Psoas muscle (tissue), 8 donors: ENCODE measurements around the gene EML3. TPM values are rescaled to one million over a fixed set of nuclear protein-coding genes. Genes with fewer than 3 reads are reported as not detected.

Source experiments
- ATAC-seq, 4 donors: fragments of 200-7000 bp; cut with Tn5 transposase; one replicate each; pipeline ENCODE4 v1.9.1; 2020; ENCODE audit warnings: moderate library complexity in 3 of 4, mild to moderate bottlenecking in 2 of 4
- DNase-seq, 2 donors: peaks; one replicate each; pipeline ENCODE4 v3.0.0-alpha.2; 2020
- H3K27ac ChIP-seq: fragments of 200-600 bp; one replicate; pipeline ENCODE4 v1.8.0; 2022
- H3K27me3 ChIP-seq, 3 donors: fragments of 200-600 bp in 1 of 3; one replicate each; pipeline versions ENCODE4 v1.6.1 to v1.8.0; 2013 to 2022; ENCODE audit warnings: low read length in 2 of 3, mild to moderate bottlenecking in 2 of 3, moderate library complexity in 1 of 3; ENCODE audit not compliant: insufficient read depth in 3 of 3
- H3K36me3 ChIP-seq, 2 donors: fragments of 200-600 bp in 1 of 2; one replicate each; pipeline versions ENCODE4 v1.6.1 to v1.8.0; 2013 to 2022; ENCODE audit warnings: low read depth in 1 of 2, mild to moderate bottlenecking in 1 of 2, moderate library complexity in 1 of 2; ENCODE audit not compliant: insufficient read depth in 1 of 2
- H3K4me1 ChIP-seq: fragments of 200-600 bp; one replicate; pipeline ENCODE4 v1.8.0; 2022
- H3K4me3 ChIP-seq: fragments of 200-600 bp; one replicate; pipeline ENCODE4 v1.8.0; 2022; ENCODE audit warnings: mild to moderate bottlenecking
- H3K9me3 ChIP-seq: fragments of 200-600 bp; one replicate; pipeline ENCODE4 v1.8.0; 2022
- CTCF ChIP-seq: fragments of 200-600 bp; IDR thresholded peaks from one replicate; pipeline ENCODE4 v1.8.0; 2022; ENCODE audit warnings: antibody characterized with exemption
- WGBS, 3 donors: extraction: QIAGEN DNeasy Blood & Tissue Kit; methylation state at CpG; one replicate each; pipeline versions ENCODE4 v1.1.6 to v1.1.7; 2013; 5-methylcytosine and 5-hydroxymethylcytosine counted together
- intact Hi-C, 2 donors: fragments of 100-400 bp; cut with DNase I; formaldehyde crosslinking; loops; one replicate each; pipeline versions ENCODE4 v1.11.0 to v1.14.2; 2022
- polyA plus RNA-seq, 3 donors: library from polyadenylated mRNA; stranded (reverse); fragments of 200-250 nt; gene quantifications; one replicate each; pipeline ENCODE4 v1.2.3, GENCODE V29; 2013
- total RNA-seq, 4 donors: library from RNA; stranded (reverse); fragmentation: NEBNext Ultra II Directional in 2 of 4; extraction: Animal tissue kit (Norgen Biotek cat#: 25700) in 2 of 4; gene quantifications; one replicate each; pipeline versions ENCODE4 v1.2.1 to v1.2.4, GENCODE V29; 2021 to 2023
- donor health status: healthy with polysubstance abuse.
- donor health status: DM: no; HTN: no; CAD: no; lungs with moderate emphysema.
- donor health status: Bipolar disorder and iron deficiency.
- donor health status: healthy.
- donor health status: DM: yes; HTN: yes; CAD: no.
- donor health status: DM: no; HTN: no; CAD: no.
- donor health status: DM: no; HTN: no; CAD: no.
- donor health status: DM: yes; HTN: yes; CAD: no.

EML3 gene
- total and polyA plus RNA-seq, 7 donors: 7.4 to 19.5 (median 14.1) TPM

DNA sequence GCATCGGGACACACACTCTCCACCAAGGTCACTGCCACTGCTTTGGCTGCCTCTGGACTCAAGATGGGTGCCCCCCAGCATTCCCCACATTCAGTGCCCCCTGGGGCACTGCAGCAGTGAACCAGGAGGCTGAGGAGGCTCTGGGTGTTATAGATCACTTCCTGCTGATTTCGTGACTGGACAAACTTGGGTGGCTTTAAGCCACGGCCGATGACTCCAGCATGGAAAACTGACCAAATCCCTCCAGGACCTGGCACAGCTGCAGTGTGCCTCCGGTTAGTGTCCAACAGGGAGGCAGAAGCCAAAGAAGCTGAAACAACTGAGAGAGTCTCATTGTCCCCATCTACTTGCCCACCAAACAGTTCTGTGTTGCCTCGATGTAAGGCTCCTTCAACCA, 35.0 kb upstream of the EML3 start:
- Histone ChIP-seq H3K27ac (peak overlapping the region; percentile 97), H3K27me3 (no peaks in the 10 kb centered on the region), H3K9me3 (no peaks in the 10 kb centered on the region), H3K36me3 (peaks cover 0 to 48% of the 10 kb centered on the region in 2 donors), H3K4me1 (peaks cover 32% of the 10 kb centered on the region), H3K4me3 (no peak overlapping the region)
- TF ChIP-seq CTCF: no peak
- intact Hi-C loops: no loop called here
- DNase-seq (no peak), ATAC-seq (no peak)
- WGBS, 3 donors: 38 to 53% (median 44%) methylated on average over 6 of the region's 6 CpGs

GRCh38 chr11:62646825-62647608, 34.4 kb upstream of the EML3 start:
- peaks cover 0 to 54% of the 10 kb centered on the region in 2 donors for H3K36me3 ChIP-seq
- peak in 1 of 4 donors; percentile 4 for ATAC-seq
- intact Hi-C loops: no loop called here
- H3K4me1 ChIP-seq: peaks cover 30% of the 10 kb centered on the region
- H3K27ac ChIP-seq: peak overlapping the region; percentile 97
- no peaks in the 10 kb centered on the region for H3K27me3 ChIP-seq
- DNase-seq: no peak
- no peak for TF ChIP-seq CTCF
- peak overlapping the region; percentile 100 for H3K4me3 ChIP-seq
- whole genome bisulfite sequencing, 3 donors: 44 to 57% (median 50%) methylated on average over 30 to 32 of the region's 32 CpGs
- H3K9me3 ChIP-seq: no peaks in the 10 kb centered on the region

- WGBS, 3 donors: 0% methylated on average over 63 to 73 of the region's 73 CpGs
- H3K9me3 ChIP-seq: no peaks in the 10 kb centered on the region
- intact Hi-C loops: no loop called here
- DNase-seq (peak; percentile 100), ATAC-seq (peak; percentile 98 to 99 (median 99))
- peaks cover 24% of the 10 kb centered on the region for H3K4me1 ChIP-seq
- peak within 1 kb of the TSS; percentile 100 for H3K4me3 ChIP-seq
- H3K27me3 ChIP-seq: no peaks in the 10 kb centered on the region
- no peak for TF ChIP-seq CTCF
- H3K36me3 ChIP-seq: peaks cover 0 to 54% of the 10 kb centered on the region in 2 donors
- peak within 1 kb of the TSS; percentile 97 for H3K27ac ChIP-seq
Measured at GRCh38 chr11:62645946-62646824, 33.6 kb upstream of the EML3 start, which contains the start of gene GANAB. Gene GANAB (minus strand): TSS chr11:62646613. CDS start chr11:62646599, 14 bp downstream.

DNA sequence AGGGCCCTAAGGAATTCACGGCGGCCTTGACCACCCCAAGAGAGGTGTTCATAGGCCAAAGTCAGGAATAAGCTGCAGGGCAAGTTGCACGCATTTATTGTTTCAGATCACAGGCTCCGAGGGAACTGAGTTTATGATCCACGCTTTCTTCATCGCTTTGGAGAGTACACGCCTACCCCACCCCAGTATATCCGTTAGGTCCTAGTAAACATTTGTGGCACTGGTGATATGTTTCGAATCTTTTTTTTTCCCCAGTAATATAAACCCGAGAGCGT, 33.0 kb upstream of the EML3 start:
- no peak for DNase-seq
- peaks cover 24% of the 10 kb centered on the region for H3K4me1 ChIP-seq
- TF ChIP-seq CTCF: no peak
- no peak for ATAC-seq
- peaks cover 0 to 54% of the 10 kb centered on the region in 2 donors for H3K36me3 ChIP-seq
- peak overlapping the region; percentile 100 for H3K4me3 ChIP-seq
- H3K27ac ChIP-seq: peak overlapping the region; percentile 97
- intact Hi-C loops: no loop called here
- 9 to 14% (median 10%) methylated on average over 11 of the region's 11 CpGs for WGBS, 3 donors
- no peaks in the 10 kb centered on the region for H3K9me3 ChIP-seq
- H3K27me3 ChIP-seq: no peaks in the 10 kb centered on the region
